Measurements from ENCODE around the gene RPTOR.

Gene RPTOR

GRCh38 chr17:80783486-80783885 is 238.8 kb downstream of the RPTOR start:
- no peak overlapping the region for H3K9ac ChIP-seq (ENCODE audit: low read length)
- peaks cover 3% of the 10 kb centered on the region for H3K9me3 ChIP-seq (ENCODE audit: low read length)
- H2AFZ ChIP-seq (ENCODE audit: low read length) = no peak overlapping the region
- no peaks in the 10 kb centered on the region for H3K9me2 ChIP-seq (ENCODE audit: low read depth, low read length)
- no peak for TF ChIP-seq CTCF (IDR thresholded peaks at IDR 0.05; ENCODE audit: low read length)
- TF ChIP-seq EZH2 (IDR thresholded peaks at IDR 0.05; ENCODE audit: borderline replicate concordance, low read length) = no peak
- no peaks in the 10 kb centered on the region for H3K27me3 ChIP-seq (ENCODE audit: insufficient read depth, low read length)
- H3K36me3 ChIP-seq (ENCODE audit: insufficient read depth, low read length) = peaks cover 78% of the 10 kb centered on the region
- peak overlapping the region; percentile 96 for H3K27ac ChIP-seq (ENCODE audit: low read depth, low read length, poor library complexity, severe bottlenecking)
- no peaks in the 10 kb centered on the region for H3F3A ChIP-seq (ENCODE audit: insufficient read depth, low read length)
- peaks cover 48% of the 10 kb centered on the region for H3K79me2 ChIP-seq (ENCODE audit: insufficient read depth, low read length)
- no peak overlapping the region for H3K4me2 ChIP-seq (ENCODE audit: low read length)
- H3K4me3 ChIP-seq (ENCODE audit: low read depth, low read length, poor library complexity, severe bottlenecking) = no peak overlapping the region
- H3K4me1 ChIP-seq (ENCODE audit: insufficient read depth, low read length, severe bottlenecking) = peaks cover 65% of the 10 kb centered on the region
- H4K20me1 ChIP-seq (ENCODE audit: insufficient read depth, low read length) = no peaks in the 10 kb centered on the region

GRCh38 chr17:80783971-80784370 is 239.3 kb downstream of the RPTOR start:
- Histone ChIP-seq H3K79me2 (ENCODE audit: insufficient read depth, low read length) (peaks cover 53% of the 10 kb centered on the region), H3K9me3 (ENCODE audit: low read length) (peaks cover 3% of the 10 kb centered on the region), H3F3A (ENCODE audit: insufficient read depth, low read length) (no peaks in the 10 kb centered on the region), H3K36me3 (ENCODE audit: insufficient read depth, low read length) (peaks cover 78% of the 10 kb centered on the region), H3K9me2 (ENCODE audit: low read depth, low read length) (no peaks in the 10 kb centered on the region), H3K27me3 (ENCODE audit: insufficient read depth, low read length) (no peaks in the 10 kb centered on the region), H3K27ac (ENCODE audit: low read depth, low read length, poor library complexity, severe bottlenecking) (peak overlapping the region; percentile 96), H3K9ac (ENCODE audit: low read length) (no peak overlapping the region), H4K20me1 (ENCODE audit: insufficient read depth, low read length) (no peaks in the 10 kb centered on the region), H3K4me1 (ENCODE audit: insufficient read depth, low read length, severe bottlenecking) (peaks cover 65% of the 10 kb centered on the region), H3K4me2 (ENCODE audit: low read length) (no peak overlapping the region), H2AFZ (ENCODE audit: low read length) (no peak overlapping the region), H3K4me3 (ENCODE audit: low read depth, low read length, poor library complexity, severe bottlenecking) (no peak overlapping the region)
- TF ChIP-seq EZH2 (IDR thresholded peaks at IDR 0.05; ENCODE audit: borderline replicate concordance, low read length) = no peak
- no peak for TF ChIP-seq CTCF (IDR thresholded peaks at IDR 0.05; ENCODE audit: low read length)

- H3K4me3 ChIP-seq (ENCODE audit: low read depth, low read length, poor library complexity, severe bottlenecking) = no peak overlapping the region
- H2AFZ ChIP-seq (ENCODE audit: low read length) = no peak overlapping the region
- H3K4me2 ChIP-seq (ENCODE audit: low read length) = no peak overlapping the region
- peaks cover 65% of the 10 kb centered on the region for H3K4me1 ChIP-seq (ENCODE audit: insufficient read depth, low read length, severe bottlenecking)
- no peaks in the 10 kb centered on the region for H3F3A ChIP-seq (ENCODE audit: insufficient read depth, low read length)
- H3K27ac ChIP-seq (ENCODE audit: low read depth, low read length, poor library complexity, severe bottlenecking) = no peak overlapping the region
- peaks cover 56% of the 10 kb centered on the region for H3K79me2 ChIP-seq (ENCODE audit: insufficient read depth, low read length)
- TF ChIP-seq CTCF (IDR thresholded peaks at IDR 0.05; ENCODE audit: low read length) = no peak
- TF ChIP-seq EZH2 (IDR thresholded peaks at IDR 0.05; ENCODE audit: borderline replicate concordance, low read length) = no peak
- H4K20me1 ChIP-seq (ENCODE audit: insufficient read depth, low read length) = no peaks in the 10 kb centered on the region
- H3K27me3 ChIP-seq (ENCODE audit: insufficient read depth, low read length) = no peaks in the 10 kb centered on the region
- H3K9ac ChIP-seq (ENCODE audit: low read length) = no peak overlapping the region
- H3K36me3 ChIP-seq (ENCODE audit: insufficient read depth, low read length) = peaks cover 83% of the 10 kb centered on the region
- H3K9me3 ChIP-seq (ENCODE audit: low read length) = peaks cover 3% of the 10 kb centered on the region
- H3K9me2 ChIP-seq (ENCODE audit: low read depth, low read length) = no peaks in the 10 kb centered on the region
Observed at GRCh38 chr17:80785477-80786178, 241.0 kb downstream of the RPTOR start.

All from OCI-LY1 (cell line).